Putamen (tissue), 1 donor: ENCODE results near the gene ZNF423.
"Not testable (repeated sequence)": the region's sequence is repeated elsewhere in the genome, so short reads cannot be mapped to it uniquely, and the experiment has no call there.

Experiments used
- DNase-seq: peaks from one replicate; pipeline ENCODE4 v3.0.0-alpha.2; 2016; ENCODE audit warnings: low spot score

ZNF423 gene

DNA sequence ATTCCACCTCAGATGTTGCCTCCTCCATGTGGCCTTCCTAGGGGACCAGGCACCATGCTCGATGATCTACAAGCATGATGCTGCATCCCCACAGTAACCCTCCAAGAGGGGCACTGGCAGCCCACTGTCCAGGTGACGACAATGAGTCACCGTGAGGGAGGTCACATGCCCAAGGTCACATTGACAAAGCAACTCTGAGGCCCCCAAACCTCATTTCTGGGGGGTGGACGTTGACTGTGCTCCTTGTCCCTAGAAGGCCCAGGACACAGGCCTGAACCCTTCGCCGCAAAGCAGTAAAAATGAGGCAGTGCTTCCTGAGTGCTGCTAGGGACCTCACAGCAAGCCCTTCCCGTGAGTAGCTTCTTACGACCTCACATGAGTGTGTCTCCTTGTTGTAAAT is 345.8 kb downstream of the ZNF423 start:
- DNase-seq: no peak

DNA sequence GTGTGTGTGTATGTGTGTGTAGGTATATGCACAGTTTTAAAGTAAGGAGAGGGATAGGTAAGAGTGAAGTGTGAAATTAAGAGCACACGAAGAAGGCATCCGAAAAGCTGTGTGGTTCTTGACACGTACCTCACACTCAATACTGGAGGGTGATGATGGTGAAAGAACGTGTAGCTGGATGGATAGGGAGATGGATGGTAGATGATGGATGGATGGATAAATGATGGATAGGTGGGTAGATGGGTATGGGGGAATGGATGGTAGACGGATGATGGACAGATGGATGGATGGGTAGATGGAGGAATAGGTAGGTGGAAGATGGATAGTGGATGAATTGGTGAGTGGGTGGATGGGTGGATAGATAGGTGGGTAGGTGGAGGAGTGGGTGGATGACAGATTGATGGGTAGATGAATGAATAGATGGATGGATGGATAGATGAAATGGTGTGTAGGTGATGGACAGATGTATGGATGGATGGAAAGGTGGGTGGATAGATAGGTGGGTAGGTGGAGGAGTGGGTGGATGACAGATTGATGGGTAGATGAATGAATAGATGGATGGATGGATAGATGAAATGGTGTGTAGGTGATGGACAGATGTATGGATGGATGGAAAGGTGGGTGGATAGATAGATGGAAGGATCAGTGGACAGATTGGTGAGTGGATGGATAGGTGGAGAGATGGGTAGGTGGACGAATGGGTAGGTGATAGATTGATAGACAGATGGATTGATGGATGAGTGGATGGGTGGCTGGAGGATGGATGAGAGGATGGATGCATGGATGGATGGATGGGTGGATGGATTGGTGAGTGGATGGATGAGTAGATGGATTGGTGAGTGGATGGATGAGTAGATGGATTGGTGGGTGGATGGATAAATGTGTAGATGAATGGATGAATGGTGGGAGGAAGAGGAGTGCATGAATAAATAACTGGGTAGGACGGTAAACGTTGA is 349.6 kb downstream of the ZNF423 start:
- DNase-seq: not testable (repeated sequence)

- DNase-seq: no peak
These were observed 350.4 kb downstream of the ZNF423 start for GRCh38 chr16:49505556-49505955.

GRCh38 chr16:49504626-49505025 is 351.3 kb downstream of the ZNF423 start:
- DNase-seq: no peak

DNA sequence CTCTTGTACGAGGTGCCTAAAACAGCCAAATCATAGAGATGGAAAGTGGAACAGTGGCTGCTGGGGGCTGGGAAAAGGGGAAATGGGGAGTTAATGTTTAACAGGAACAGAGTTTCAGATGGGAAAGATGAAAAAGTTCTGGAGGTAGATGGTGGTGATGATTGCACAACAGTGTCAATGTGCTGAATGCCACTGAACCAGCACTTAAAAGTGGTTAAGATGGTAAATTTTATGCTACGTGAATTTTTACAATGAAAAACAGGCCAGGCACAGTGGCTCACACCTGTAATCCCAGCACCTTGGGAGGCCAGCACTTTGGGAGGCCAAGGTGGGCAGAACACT is 351.9 kb downstream of the ZNF423 start:
- DNase-seq: no peak

- DNase-seq: no peak
These were observed 352.5 kb downstream of the ZNF423 start for GRCh38 chr16:49503256-49504022.

GRCh38 chr16:49502136-49502881 is 353.6 kb downstream of the ZNF423 start:
- DNase-seq: no peak

- DNase-seq: no peak
These were observed 355.9 kb downstream of the ZNF423 start for GRCh38 chr16:49499869-49500610.

DNA sequence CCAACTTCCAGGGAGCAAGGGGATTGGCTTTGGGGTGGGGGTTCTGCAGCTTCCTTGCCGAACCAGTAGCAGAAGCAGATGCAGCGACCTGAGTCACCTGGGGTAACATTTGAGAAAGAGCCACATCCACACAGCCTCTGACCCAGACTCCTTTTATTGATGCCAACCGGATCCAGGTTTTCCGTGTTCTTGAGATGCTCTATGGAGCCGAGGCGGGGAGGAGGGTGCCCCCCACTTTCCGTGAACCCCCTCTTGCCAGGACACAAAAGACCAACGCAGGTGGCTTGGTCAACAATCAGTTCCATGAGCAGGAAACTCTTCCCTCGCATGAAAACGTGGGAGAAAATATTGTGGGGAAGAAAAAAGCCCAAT is 356.5 kb downstream of the ZNF423 start:
- no peak for DNase-seq

GRCh38 chr16:49498666-49499413 is 357.1 kb downstream of the ZNF423 start:
- DNase-seq: no peak

GRCh38 chr16:49498264-49498663 is 357.6 kb downstream of the ZNF423 start:
- no peak for DNase-seq

DNA sequence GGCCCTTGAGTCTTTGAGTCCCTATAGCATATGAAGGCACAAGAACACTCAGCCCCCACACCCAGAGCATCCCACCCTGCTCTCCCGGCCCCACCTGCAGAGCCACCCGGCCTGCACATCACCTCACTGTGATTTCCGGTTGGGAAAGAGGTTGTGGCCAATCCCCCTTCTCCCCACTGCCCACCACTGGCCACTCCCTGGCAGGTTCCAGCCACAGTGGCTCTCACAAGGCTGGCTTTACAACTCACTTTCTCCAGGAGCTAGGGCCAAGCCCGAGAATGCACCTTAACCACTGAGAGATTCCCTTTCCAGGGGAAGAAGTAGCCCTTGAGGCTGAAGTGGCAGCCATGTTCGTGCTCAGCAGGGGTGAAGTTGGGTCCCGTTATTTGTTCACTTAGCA is 358.4 kb downstream of the ZNF423 start:
- no peak for DNase-seq

- no peak for DNase-seq
These were observed 359.3 kb downstream of the ZNF423 start for GRCh38 chr16:49496656-49497055.

DNA sequence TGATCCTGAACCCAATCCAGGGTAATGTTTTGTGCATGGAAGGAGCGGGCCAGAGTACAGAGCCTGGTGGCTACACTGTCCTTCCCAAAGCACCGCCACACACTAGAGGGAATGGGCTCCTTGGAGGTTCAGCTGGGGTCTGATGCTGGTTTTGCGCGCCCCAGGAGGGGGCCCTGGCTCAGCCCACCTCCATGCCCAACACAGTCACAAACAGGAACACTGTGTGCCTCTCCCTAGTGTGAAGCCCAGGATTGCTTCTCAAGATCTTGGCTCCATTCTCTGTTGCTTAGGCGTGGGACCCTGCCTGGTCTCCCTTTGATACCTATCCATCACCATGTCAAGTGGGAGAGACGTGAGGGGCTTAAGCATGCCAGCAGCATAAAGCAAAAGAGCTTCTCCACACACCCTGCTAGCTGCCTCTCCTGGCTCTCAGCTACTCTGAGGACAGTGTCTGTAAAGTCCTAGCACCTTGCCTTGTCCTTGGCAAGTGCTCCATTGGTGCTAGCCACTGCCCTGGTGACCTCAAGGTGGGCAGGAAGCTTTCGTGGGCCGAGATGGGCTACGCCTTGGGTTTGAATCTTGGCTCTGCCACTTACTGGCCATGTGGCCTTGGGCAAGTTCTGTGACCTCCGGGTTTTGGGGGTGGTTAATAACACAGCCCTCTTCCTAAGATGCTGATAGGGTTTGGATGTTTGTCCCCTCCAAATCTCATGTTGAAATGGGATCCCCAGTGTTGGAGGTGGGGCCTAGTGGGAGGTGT is 360.1 kb downstream of the ZNF423 start:
- DNase-seq: no peak

DNA sequence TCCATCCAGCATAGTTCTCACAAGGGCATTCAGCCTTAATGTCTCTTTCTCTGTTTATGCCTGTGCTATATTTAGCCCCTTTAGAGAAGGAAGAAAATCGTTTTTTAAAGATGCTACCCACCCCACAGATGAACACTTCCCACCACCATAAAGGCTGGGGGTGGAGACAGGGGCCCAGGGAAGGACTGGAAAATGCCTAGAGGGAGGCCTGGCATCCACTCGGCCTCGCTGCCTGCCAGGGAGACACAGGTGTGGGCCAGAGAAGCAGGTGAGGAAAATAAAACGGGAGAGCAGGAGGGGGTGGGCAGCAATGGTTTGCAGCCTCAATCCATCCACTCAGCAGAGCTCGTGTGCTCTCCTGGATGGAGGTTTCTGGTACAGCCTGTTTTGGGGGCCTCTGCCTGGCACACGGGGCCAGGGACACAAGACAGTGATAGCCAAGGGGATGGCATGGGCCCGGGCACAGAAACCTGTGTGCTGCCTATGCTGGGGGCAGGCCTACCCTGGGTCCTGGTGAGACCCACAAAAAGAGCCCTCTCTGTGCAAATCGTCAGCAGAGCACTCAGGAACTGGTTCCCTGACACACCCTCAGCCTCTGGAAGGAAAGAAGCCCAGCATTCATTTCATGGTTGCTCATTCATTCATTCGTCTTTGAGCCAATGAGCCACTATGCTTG is 360.9 kb downstream of the ZNF423 start:
- DNase-seq: no peak

GRCh38 chr16:49494474-49494873 is 361.4 kb downstream of the ZNF423 start:
- no peak for DNase-seq

- DNase-seq: no peak
These were observed 362.1 kb downstream of the ZNF423 start for GRCh38 chr16:49493836-49494235.

DNA sequence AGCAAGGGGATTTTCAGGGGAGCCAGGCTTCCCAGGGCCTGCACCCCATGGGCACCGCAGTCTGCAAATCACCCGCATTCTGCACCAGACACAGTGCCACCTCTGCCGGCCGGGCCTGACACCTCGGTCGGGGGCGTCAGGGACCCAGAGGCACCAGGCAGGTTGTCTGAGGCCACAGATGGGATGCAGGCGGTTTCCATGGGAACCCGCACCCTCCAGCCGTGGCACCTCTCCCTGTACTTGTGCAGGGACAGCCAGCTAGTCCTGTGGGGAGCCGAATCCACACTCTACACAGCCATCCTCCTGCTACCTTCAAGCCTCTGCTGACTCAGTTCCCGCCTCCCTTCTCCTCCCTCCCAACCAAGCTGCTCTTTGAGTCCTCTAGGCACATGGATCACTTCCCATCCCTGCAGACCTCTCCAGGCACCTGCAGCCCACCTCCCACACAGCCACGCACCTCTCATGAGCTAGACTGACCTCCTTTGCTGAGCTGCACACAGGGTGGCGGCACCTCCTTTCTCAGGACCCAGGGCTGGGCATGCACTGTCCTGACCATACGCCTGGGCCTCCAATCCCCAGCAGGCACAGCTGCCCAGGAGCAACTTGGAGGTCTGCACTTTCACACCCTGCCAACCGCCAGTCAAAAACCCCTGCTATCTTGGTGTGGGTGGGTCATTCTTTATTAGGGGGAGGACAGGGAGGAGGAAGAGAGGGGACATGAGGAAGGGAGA is 362.9 kb downstream of the ZNF423 start:
- no peak for DNase-seq
